GM23338 (cell line): ENCODE measurements around the gene PIP4K2B.

ENCODE experiments used
- CREB1 ChIP-seq: fragments of 250-450 bp; sonication (Bioruptor Pico); IDR thresholded peaks from 2 replicates; pipeline ENCODE4 v1.5.0; 2020; ENCODE audit warnings: low read depth, mild to moderate bottlenecking, moderate library complexity
- CTCF ChIP-seq, 2 experiments: fragments of 200-600 bp in 1 of 2; sonication (generic) in 1 of 2; conservative IDR thresholded peaks; 2 replicates each; pipeline versions ENCODE4 v1.5.1 to v1.6.1; 2016 to 2017; ENCODE audit warnings: antibody characterized with exemption in 2 of 2, low read depth in 2 of 2, mild to moderate bottlenecking in 2 of 2, moderate library complexity in 1 of 2

GRCh38 chr17:38740806-38741205 is 58.5 kb downstream of the PIP4K2B start:
- TF ChIP-seq CTCF (conservative IDR thresholded peaks at IDR 0.05; ENCODE audit: low read depth in 2 of 2) (no peak), CREB1 (CRISPR knock-in tag) (no peak)
